GM21825 (cell line): ENCODE data around the gene AKR1C1.
"Not testable (repeated sequence)": the region's sequence is repeated elsewhere in the genome, so short reads cannot be mapped to it uniquely, and the experiment has no call there.

Source experiments
- ATAC-seq: cut with Tn5 transposase; IDR thresholded peaks from one replicate; pipeline ENCODE4 v1.9.1; 2021; ENCODE audit warnings: mild to moderate bottlenecking, moderate library complexity; ENCODE audit not compliant: unreplicated experiment

AKR1C1 gene

GRCh38 chr10:4962876-4963814, at the start of gene AKR1C1:
TSS of gene AKR1C1 (plus strand) at chr10:4963415. CDS start at chr10:4963445, 30 bp downstream.
- ATAC-seq, result not testable (repeated sequence)

DNA sequence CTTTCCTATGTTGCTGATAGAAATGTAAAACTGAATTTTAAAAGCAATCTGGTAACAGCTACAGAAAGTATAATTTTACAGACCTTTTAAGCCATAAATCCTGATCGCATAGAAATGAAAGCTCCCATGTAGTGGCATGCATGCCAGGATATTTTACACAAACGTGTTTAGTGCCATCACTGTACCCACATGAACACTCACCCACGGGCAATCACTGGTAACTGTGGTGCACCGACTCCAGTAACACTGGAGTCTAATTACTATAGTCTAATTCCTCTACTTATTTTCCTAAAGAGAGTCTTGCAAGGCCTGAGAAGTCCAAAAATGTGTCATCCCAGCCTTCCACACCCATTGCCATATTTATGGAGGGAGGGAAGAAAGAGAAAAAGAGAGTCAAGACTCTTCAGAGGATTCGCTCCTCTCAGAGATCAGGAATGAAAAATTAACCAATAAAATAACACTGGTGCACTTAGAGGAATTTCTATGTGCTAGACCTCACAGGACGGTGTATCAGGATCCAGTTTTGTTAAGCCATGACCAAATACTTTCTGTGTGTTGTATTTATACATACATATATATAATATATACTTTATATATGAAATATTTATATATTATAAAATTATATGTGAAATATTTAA, 48.9 kb upstream of the AKR1C1 start:
- ATAC-seq, result no peak

DNA sequence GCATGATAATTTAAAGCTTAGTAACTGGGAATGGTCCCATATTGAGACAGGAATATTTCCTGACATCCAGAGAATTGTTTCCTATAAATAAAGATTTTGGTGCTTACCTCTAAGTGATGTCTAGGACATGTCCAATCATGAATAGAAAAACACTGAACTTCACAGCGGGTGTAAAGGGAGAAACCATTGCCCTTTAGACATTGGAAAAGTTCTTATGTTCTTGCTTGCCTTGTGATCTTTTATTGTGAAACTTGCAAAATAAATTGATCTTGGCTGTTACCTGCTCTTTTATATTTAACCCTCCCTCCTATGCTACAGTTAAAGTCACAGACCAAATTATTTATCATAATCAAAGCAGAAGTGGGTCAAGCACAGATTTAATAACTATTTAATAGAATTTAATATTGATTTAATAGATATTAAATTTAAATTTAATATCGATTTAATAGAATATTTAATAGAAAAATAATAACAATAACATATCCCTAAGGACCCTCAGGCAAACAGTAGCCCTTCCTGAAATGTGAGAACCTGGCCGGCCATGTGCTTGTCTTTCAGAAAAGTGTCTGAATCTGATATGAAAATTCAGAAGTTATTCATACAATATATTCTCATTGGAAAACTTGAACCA, 47.0 kb upstream of the AKR1C1 start:
- no peak for ATAC-seq

- ATAC-seq, result no peak
Observed at GRCh38 chr10:4918236-4918635, 45.0 kb upstream of the AKR1C1 start.

DNA sequence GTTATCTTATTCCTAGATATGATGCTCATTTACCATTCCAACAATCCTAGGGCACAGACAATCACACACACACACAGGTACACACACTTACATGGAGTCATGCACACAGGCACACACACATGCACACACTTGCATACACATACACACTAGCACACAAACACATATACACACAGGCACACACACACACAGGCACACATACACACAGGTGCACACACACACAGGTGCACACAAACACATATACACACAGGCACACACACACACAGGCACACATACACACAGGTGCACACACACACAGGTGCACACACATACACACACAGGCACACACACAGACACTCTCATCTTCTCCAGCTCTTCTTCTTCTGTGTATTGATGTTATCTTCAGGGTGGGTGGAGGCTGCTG, 38.7 kb upstream of the AKR1C1 start:
- ATAC-seq, result not testable (repeated sequence)

DNA sequence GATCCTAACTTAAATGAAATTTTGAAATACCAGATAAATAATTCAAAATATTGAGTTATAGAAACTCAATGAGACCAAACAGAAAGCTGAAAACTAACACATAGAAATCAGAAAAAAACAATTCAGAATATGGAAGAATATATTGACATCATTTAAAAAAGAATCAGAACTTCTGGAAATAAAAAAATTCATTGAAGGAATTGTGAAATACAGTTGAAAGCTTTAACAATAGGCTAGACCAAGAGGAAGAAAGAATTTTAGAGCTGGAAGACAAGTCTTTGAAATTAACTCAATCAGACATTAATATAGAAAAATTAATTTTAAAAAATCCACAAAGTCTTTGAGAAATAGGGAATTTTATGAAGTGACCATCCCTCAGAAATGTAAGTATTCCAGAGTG, 36.8 kb upstream of the AKR1C1 start:
- no peak for ATAC-seq

DNA sequence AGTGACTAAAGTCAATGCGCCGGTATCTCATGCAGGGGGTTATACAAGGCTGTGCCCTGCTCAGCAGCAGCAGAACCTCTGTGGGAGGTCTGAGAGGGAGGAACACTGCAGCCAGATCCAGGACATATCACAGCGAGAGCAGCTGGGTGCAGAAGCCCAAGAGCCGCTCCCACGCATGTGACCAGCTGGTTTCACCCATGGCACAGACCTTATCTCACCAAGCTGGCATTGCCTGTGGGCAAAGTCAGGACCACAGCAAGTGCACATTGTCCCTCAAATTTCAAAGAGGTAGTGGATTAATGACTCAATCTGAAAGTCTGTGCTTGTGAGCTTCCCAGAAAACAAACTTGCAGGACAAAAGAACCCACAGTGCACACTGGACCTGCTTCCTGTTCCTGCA, 31.6 kb upstream of the AKR1C1 start:
- ATAC-seq, result no peak

- ATAC-seq, result no peak
Observed at GRCh38 chr10:4934391-4934987, 28.7 kb upstream of the AKR1C1 start.

DNA sequence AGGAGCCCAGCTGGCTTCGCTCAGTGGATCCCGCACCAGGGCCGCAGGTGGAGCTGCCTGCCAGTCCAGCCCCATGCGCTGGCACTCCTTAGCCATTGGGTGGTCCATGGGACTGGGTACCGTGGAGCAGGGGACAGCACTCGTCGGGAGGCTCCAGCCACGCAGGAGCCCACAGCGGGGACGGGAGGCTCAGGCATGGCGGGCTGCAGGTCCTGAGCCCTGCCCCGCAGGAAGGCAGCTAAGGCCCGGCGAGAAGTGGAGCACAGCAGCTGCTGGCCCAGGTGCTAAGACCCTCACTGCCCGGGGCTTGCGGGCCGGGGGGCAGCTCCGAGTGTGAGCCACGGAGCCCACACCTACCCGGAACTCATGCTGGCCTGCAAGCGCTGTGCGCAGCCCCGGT, 25.9 kb upstream of the AKR1C1 start:
- no peak for ATAC-seq

DNA sequence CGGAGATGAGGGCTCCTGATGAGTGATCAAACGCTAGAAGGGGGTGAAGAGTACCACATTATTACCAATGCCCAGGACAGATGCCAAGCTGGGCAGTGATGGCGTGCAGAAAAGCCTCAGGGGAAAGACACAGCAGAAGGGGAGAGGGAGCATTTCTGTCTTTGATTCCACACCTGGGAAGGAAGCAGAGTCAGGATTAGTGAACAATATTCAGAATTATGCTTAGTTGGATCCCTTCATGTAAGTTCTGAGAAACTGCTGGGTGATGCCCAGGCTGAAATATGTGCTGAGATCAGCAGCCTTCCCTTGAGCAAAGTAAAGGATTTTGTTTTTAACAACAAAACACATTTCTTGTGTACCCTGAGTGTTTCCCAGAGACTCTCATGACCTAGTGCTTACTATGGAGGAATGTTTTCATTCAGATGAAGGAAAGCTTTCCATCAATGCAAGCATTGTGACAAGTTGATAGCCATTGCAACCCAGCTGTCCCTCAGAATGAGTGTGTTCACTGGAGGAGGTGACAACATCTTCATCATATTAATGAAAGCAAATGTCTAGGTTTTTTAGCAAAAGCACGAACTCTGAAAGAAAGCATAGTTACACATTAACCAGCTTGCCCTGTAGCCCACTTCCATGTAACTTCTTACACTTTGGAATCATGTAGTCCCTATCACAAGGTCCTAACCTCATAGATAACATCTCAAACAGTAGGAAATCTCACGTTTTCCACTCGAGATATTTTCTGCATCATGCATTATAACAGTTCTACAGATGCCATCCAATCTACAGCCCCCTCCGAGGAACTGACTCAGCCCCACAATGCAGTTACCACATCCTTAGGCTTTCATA, 23.8 kb upstream of the AKR1C1 start:
- no peak for ATAC-seq

DNA sequence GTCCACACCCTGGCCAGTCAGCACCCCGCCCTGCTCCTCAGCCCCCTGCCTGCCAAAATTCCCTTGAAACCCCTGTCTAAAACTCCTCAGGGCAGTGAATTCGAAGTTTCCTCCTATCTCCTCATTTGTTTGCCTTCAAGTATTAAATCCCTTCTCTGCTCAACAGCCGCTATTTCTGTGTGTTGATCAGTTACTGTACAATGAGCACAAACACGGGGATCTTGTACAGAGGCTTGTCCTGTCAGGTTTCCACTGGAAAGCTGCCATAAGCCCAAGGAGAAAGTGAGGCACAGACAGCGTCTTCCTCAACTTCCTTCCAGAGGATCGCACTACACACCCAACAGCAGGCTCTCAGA, 23.2 kb upstream of the AKR1C1 start:
- ATAC-seq, result not testable (repeated sequence)

DNA sequence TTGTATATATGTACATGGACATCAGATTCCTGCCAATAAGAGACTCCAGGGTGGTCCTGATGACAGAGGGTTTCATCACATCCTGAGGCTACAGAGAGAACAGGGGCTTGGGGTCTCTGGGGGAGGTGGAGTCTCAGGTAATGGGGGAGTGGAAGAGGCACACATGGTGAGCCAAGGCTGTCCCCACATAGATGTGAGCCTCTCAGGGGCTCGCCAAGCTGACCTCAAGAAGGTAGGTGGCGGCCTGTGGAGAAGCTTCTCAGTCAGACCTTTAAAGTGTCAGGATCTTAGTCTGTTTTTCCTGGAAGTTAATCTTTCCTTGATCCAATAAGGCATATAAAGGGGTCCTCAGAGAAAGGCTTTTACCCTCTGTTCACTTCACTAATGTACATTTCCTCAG, 22.3 kb upstream of the AKR1C1 start:
- not testable (repeated sequence) for ATAC-seq

DNA sequence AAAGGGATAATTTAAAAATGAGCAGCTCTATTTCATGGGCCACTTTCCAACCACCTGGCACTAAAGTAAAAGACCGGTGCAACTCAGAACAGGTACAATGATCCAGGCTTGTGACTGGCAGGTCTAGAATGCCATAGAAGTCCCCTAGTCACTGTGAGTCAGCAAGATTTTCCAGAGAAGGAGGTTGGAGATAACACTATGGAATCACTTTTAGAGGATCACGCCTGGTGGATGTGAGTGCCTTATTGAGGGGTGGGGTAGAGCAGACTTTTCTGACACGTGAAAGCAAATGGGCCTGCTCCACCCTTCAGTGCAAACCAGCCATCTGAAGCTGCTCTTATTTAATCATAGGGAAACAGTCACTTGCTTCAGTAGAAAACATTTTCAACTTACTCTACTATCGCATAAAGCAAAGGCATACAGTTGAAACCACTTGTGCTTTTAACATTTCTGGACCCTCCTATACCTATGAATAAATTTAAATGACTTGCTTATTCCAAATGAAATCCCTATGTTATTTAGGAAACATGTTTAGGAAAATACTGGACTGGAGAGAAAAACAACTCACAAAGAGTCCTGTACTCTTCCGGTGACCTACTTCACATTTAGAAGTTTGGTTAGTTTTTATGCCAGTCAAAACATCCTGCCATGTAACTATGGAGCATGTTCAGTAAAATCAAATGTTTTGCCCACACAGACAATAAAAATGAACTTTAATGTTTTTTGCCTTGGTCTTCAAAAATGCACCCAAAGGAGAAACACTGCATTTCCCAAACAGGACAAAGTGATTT, 21.5 kb upstream of the AKR1C1 start:
- ATAC-seq, result no peak

DNA sequence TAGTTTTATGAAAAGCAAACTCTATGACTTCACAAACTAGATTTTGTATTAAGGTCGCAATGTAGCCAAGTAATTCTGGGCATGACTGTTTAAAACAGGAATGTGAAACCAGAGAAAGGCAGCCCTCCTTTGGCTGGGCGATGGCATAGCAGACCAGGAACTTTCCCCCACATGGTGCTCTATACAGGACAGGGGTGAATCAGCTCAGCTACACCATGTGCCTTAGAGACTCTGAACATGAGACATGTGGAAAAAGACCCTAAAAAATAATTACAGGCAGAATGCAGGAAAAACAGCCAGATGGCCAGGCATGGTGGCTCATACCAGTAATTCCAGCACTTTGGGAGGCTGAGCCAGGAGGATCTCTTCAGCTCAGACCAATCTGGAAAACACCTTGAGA, 20.3 kb upstream of the AKR1C1 start:
- not testable (repeated sequence) for ATAC-seq

DNA sequence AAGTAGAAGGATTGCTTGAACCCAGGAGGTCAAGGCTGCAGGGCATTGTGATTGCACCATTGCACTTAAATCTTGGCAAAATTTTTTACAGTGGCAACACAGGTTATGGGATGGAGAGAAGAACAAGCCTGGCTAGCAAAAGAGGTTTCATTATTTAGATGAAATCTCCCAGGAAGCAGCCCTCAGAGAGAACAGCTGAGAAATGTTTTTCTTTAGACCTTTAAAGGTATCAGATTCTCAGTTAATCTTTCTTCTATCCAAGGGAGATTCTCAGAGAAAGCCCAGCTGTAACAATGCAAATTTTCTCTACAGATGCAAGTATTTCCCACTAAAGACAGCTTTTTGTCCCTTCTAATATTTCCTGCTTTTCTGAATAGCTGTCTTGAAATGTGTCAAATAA, 19.8 kb upstream of the AKR1C1 start:
- ATAC-seq, result not testable (repeated sequence)

DNA sequence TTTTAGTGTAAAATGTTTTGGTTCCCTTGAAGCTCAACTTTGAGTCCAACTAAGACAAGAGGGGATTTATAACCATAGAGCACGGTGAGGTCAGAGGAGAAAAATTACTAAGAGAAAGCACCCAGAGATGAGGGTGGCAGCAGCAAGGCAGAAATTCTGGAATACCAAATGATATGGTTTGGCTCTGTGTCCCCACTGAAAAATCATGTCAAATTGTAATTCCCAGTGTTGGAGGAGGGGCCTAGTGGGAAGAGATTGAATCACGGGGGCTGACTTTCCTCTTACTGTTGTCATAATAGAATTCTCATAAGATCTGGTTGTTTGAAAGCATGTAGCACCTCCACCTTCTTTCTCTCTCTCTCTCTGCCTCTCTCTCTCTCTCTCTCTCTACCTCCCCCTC, 19.4 kb upstream of the AKR1C1 start:
- no peak for ATAC-seq

GRCh38 chr10:4944841-4945240, 18.4 kb upstream of the AKR1C1 start:
- no peak for ATAC-seq

GRCh38 chr10:4945766-4946717, 17.2 kb upstream of the AKR1C1 start:
- no peak for ATAC-seq
